Measurements from ENCODE around the gene SLC41A1.

DNA sequence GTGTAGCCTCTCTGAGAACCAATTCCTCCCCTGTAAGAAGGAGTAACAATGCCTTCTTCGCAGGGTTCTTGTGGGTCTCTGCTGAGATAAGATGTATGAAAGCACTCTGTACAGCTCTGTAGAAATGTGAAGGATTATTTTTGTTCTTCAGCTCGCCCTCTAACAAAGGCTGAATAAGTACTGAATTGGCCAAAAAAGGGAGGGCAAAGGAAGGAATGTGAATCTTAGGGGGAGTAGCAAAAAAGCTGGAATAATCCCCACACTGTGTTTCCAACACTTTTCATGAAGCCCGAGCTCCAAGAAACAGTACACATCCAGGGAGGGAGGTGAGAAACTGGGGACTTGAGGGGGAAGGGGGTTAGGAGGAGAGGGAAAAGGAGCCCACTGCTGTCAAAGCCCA is 14.0 kb upstream of the SLC41A1 start:
- TF ChIP-seq CTCF (IDR thresholded peaks at IDR 0.05) (no peak), POLR2AphosphoS5 (IDR thresholded peaks at IDR 0.05) (no peak), POLR2A (IDR thresholded peaks at IDR 0.05) (no peak), EP300 (IDR thresholded peaks at IDR 0.05; ENCODE audit: low read depth) (no peak)
